ENCODE results near the gene PTGES3L.

PTGES3L gene

GRCh38 chr17:42979511-42980273 is at the start of gene PTGES3L:
TSS of gene PTGES3L (minus strand) at chr17:42980080. CDS start at chr17:42980053, 27 bp downstream.
- no peak for DNase-seq (ENCODE audit: low spot score)

DNA sequence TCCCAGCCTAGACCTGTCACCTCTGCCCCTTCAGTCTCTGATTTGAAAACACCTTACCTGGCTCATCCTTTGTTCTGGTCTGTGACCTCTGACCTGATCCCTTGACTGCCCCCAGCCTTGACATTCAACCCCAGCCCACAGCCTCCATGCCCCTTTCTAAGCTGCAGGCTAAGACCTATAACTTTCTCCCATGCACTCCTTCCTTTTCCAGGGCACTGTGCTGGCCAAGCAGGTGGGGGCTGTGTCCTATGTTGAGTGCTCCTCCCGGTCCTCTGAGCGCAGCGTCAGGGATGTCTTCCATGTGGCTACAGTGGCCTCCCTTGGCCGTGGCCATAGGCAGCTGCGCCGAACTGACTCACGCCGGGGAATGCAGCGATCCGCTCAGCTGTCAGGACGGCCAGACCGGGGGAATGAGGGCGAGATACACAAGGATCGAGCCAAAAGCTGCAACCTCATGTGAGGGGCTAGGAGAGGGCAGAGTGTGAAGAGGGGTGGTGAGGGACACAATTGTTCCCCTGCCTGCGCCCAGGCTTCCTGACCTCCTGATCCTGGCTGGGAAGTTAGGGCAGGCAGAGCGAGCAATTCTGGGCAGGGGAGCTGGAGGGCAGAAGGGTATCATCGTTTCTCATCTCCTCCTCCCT is 48.5 kb upstream of the PTGES3L start:
- no peak for DNase-seq (ENCODE audit: low spot score)

- DNase-seq (ENCODE audit: low spot score) = no peak
Measured at GRCh38 chr17:43027091-43028032, 47.5 kb upstream of the PTGES3L start.

GRCh38 chr17:43026595-43026994 is 46.7 kb upstream of the PTGES3L start:
- DNase-seq (ENCODE audit: low spot score) = no peak

DNA sequence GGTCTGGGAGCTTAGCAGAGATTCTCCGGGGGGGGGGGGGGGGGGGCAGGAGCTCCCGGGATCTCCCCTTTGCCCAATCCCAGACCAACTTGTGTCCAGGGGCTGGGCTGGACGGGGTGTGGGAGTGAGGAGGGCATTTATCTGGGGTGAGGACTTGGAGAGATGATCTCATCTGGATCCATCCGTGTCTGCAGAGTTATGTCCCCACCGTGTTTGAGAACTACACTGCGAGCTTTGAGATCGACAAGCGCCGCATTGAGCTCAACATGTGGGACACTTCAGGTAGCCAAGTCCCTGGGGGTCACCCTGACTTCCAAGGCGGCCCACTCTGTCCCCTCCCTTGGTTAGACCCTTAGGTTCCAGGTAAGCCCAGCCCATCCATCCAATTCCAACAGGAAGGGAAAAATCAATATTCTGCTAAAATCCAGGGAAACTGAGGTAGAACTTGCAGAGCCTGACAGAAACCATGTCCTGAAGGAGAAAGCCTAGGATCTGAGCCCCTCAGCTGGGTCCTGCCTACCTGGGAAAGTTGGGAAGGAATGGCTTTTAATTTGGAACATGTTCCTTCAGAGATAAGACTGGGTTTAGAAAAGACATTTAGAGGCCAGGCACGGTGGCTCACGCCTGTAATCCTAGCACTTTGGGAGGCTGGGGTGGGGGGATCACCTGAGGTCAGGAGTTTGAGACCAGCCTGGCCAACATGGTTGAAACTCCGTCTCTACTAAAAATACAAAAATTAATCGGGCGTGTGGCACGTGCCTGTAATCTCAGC is 46.1 kb upstream of the PTGES3L start:
- no peak for DNase-seq (ENCODE audit: low spot score)

GRCh38 chr17:43025290-43025657 is 45.4 kb upstream of the PTGES3L start:
- no peak for DNase-seq (ENCODE audit: low spot score)

DNA sequence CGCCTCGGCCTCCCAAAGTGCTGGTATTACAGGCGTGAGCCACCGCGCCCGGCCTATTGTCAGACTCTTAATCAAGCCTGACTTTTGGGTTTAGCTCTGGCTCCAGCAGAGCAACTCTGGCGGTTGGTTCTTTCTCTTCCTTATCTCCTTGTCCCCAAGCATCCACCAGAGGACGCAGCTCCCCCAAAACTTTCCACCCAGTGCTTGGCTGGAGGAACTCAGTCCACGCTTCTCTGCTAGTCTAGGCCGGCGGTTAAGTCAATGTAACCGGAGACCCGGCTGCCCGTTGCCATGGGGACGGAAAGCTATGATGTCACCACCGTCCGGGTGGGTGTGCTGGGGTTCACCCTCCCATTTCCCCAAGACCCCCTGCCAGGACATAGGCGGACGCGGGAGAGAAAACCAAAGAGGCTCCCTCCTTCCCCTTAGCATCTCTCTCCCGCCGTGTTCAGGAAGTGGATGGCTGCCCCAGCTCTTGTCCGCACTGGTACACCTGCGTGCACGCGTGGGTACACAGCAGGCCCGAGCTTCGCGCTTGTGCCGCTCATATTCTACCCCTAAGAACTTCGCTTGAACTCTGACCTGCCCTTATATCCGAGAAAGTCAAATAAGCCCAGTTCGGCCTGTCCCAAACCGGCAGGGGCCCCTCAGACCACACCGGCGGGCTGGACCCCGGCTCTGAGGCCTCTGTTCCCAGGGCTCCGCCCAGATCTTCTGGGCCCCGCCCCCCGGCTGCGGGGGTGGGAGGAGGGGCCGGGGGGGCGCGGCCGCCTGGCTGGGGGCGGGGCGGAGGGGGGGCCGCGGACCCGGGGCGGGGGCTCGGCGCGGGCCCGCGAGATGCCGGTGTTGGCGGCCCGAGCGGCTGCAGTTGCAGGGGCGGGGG is 44.8 kb upstream of the PTGES3L start, which contains the start of gene RND2:
RND2 (plus strand) TSS at position 825 of the 883 bp plus-strand sequence. CDS start 117 bp downstream, outside the sequence.
- peak; percentile 56 for DNase-seq (ENCODE audit: low spot score)

DNA sequence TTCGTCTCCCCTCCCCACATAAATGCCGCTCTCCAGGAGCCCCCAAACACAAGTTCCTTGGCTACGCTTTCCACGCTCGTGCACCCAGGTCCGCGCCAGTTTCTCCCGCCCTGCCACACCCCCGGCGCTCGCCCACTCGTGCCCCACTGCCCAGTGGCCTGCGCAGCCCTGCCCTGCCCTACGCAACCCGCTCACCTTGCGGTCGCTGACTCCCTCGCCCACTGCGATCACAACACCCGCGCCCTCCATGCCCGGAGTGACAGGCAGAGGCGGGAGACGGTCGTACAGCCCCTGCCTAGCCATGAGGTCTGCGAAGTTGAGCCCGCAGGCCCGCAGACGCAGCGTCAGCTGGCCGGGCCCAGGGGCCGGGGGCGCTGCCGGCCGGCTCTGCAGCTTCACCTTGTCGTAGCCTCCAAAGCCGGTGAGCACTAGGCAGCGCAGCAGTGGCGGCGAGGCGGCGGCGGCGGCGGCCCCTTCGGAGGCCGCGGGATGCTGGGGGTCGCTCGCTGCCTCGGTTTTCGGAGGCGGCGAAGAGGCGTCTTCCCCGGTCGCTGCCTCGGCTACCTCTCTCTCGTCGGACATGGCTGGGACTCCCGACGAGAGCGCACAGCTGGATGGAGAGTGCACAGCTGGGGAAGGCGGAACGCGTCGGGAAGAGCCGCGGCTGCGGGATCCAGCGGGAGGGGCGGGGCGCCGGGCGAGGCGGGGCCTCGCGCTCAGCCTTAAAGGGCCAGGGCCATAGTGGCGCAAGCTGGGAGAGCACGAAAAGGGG is 42.0 kb upstream of the PTGES3L start, which contains the start of gene VAT1:
VAT1 (minus strand) TSS at position 645 of the 772 bp plus-strand sequence; CDS start at position 582, 63 bp downstream.
- peak; percentile 45 for DNase-seq (ENCODE audit: low spot score)

DNA sequence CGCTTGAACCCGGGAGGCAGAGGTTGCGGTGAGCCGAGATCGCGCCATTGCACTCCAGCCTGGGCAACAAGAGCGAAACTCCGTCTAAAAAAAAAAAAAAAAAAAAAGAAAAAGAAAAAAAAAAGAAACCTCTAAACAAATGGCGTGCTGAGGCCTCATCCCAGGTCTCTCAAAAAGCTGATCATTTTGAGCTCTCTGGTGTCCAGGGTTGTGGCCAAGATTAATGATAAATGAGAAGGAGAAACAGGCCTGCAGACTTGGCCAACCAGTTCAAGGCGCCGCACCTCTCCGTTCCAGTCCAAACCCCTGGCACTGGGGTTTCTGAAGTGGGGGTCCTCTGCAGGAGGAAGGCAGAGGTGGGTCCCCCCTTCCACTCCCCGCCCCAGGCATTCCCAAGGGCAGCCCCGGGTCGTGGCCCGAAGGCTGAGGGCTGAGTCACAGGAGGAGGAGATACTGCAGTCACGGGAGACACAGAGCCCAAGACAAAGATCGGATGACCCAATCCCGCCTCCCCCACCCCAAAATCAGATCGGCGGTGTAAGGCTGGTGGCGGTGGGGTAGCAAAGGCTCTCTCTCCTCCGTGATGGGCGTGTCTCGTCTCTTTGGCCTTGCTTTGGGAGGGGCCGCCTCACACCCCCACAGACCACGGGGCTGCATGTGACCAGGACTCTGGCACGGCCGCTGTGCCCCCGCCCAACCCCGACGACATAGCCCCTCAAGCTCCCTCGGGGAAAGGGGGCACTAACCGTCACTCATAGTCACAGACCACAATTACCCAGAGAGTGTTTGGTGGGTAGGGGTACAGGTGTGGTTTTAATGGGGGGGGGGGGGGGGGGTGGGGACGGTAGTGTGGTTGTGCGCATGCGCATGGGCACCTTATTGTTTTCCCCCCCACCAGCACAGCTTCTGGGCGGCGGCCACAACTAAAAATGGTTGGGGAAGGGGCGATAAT is 41.2 kb upstream of the PTGES3L start:
- no peak for DNase-seq (ENCODE audit: low spot score)

DNA sequence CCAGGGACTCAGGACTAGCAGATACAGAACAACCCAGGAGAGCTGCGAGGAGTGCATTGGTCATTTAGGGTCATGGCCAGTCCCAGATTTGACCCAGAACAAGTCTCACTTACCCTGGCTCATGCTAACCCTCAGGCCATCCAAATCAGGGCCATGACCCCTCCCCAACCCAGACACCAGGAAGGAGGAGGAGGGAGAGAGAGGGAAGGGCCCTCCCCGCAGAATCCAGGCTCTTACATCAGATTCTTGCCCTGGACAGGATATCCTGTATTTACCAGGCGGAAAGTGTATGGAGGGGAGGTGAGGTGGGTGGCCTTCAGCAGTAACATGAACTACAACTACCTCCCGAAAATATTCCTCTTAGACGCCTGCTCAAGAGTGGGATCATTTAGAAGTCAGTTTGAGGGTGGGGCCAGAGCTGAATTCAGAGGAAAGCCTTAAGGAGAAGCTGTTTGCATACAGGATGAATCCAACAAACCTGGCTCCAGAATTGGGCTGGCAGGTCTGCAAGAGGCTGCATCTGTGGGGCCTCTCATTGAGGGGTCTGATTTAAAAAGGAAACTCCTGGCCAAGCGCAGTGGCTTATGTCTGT is 40.2 kb upstream of the PTGES3L start:
- no peak for DNase-seq (ENCODE audit: low spot score)

DNA sequence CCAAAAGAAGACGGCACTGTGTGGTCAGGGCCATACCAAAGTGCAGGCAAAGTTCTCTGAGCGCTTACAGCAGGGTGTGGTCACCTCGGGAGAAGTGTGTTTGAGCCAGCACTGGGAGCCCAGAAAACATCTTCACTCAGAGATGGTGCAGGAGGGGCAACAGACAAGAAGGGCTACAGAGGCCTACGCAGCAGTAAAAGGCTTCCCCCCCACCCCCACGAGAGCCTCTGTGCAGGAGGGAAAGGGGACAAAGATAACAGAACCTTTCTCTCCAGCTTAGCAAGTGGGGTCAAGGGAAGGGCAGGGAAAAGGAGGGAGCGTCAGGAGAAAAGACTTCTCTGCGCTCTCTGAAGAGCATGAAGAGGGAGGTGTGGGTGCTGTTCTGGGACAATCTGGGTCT is 39.5 kb upstream of the PTGES3L start:
- DNase-seq (ENCODE audit: low spot score) = no peak

GRCh38 chr17:43018932-43019331 is 39.1 kb upstream of the PTGES3L start:
- DNase-seq (ENCODE audit: low spot score) = no peak

GRCh38 chr17:43018008-43018853 is 38.4 kb upstream of the PTGES3L start:
- DNase-seq (ENCODE audit: low spot score) = no peak

DNA sequence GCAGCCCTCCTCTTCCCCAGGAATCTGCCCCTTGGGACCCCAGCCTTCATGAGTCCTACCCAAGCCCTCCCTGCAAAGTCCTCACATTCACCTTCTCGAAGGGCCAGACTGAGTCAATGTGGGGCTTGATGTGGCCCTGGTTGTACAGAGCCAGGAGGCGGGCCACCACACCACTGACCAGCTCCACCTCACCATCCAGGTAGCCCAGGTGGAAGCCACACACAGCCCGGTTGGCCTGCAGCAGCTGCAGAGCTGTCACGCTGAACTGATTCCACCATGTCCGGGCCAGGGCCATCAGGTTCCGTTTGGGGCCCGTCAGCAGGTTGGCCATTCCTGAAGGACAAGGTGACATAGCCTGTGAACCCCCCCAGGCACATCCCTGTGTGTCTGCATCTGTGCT is 36.3 kb upstream of the PTGES3L start:
- no peak for DNase-seq (ENCODE audit: low spot score)

- DNase-seq (ENCODE audit: low spot score) = no peak
Measured at GRCh38 chr17:43015579-43015978, 35.7 kb upstream of the PTGES3L start.

DNA sequence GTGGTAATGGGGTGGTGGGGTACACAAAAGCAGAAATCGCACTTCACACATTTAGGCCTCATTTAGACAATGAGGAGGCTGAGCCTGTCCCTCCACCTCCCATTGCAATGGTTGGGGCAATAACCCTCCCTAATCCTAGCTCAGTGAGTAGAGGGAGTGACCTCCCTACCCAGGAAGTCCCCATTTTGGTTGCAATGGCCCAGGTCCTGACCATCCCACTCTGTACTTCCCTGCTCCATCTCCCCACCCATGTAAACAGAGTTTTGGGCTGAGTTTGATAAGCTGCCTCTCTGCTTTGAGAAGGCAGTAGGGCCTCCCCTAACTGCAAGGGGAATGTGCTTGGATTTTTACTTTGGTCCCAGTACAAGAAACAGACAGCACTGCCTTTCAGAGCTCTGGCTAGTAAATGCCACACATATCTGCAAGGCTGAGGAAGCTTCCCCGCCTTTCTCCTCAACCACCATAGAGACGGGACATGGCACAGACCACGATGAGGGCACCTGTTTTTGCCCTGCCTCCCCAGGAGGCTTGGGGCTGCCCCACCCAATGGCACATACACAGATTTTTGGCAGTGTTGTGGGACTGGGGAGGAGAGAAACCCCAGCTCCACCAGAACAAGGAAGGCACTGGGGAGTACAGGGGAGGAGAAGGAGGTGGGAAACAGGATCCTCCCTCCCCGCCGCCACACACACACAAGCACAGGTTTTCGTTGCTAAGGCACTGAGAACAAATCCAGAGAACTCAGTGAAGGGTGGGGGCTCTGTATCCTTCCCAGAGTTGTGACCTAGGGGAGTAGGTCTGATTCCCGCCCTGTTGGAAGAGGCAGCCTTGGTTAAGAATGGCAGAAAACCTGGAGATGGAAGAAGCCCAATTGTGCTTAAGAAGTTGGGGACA is 35.0 kb upstream of the PTGES3L start:
- no peak for DNase-seq (ENCODE audit: low spot score)
